ENCODE data around the gene DCBLD1.

DNA sequence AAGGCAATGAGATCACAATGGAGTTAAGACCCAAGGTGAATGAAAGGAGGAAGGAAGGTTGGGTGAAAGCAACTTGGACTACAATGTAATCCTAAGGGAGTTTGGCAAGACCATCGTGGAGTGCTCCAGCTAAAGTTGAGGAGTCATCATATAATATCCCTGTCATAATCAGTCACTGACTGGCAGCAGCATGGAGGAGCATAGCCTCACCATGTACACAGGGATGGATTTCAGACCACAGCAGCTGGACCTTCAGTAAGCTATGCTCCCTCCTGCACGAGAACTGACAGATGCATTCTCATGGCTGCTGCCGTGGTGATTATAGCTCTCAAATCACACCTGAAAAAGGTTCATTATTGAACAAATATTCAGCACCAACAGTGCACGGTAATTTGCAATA lies 76.8 kb downstream of the DCBLD1 start:
- no peak for TF ChIP-seq EZH2phosphoT487 (IDR thresholded peaks at IDR 0.05; ENCODE audit: borderline replicate concordance, low read length)
- TF ChIP-seq, protein P1, sequence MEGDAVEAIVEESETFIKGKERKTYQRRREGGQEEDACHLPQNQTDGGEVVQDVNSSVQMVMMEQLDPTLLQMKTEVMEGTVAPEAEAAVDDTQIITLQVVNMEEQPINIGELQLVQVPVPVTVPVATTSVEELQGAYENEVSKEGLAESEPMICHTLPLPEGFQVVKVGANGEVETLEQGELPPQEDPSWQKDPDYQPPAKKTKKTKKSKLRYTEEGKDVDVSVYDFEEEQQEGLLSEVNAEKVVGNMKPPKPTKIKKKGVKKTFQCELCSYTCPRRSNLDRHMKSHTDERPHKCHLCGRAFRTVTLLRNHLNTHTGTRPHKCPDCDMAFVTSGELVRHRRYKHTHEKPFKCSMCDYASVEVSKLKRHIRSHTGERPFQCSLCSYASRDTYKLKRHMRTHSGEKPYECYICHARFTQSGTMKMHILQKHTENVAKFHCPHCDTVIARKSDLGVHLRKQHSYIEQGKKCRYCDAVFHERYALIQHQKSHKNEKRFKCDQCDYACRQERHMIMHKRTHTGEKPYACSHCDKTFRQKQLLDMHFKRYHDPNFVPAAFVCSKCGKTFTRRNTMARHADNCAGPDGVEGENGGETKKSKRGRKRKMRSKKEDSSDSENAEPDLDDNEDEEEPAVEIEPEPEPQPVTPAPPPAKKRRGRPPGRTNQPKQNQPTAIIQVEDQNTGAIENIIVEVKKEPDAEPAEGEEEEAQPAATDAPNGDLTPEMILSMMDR (IDR thresholded peaks at IDR 0.05; ENCODE audit: low read depth, low read length, poor library complexity, severe bottlenecking): no peak
